GM19328 (cell line): ENCODE results near the gene RBBP6.

Experiments
- ATAC-seq: cut with Tn5 transposase; IDR thresholded peaks from one replicate; pipeline ENCODE4 v1.9.1; 2021; ENCODE audit warnings: mild to moderate bottlenecking, moderate library complexity; ENCODE audit not compliant: unreplicated experiment

Gene RBBP6

DNA sequence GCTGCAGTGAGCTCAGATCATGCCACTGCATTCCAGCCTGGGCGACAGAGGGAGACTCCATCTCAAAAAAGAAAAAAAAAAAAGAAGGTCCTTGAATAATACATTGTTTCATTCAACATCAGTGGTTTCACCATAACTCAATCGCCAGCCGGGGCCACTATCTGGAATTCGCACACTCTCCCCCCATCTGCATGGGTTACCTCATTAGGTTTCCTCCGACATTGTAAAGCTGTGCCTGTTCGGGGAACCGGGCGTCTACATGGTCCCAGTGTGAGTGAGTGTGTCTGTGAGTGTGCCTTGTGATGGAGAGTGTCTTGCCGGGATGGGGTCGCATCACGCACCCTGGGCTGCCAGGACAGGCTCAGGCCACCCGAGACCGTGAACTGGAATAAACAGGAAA, 16.6 kb upstream of the RBBP6 start:
- ATAC-seq = no peak

DNA sequence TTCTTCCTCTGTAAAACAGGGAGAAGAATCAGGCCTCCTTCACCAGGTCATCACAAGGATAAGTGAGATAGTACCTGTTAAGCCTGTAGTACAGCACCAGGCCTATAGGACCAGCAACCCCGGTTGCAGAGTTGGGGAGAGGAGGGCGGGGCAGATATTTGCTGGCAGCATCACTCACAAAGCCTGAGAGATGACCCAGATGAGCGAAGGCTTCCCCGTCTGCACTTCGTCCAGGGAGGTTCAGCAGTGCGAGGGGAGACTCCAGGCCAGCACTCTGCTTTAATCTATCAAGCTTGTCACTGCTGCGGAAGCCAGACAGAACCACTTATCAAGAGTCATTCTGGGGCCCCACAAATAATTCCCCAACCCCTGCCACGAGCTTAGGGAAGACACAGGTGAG, 15.8 kb upstream of the RBBP6 start:
- no peak for ATAC-seq

DNA sequence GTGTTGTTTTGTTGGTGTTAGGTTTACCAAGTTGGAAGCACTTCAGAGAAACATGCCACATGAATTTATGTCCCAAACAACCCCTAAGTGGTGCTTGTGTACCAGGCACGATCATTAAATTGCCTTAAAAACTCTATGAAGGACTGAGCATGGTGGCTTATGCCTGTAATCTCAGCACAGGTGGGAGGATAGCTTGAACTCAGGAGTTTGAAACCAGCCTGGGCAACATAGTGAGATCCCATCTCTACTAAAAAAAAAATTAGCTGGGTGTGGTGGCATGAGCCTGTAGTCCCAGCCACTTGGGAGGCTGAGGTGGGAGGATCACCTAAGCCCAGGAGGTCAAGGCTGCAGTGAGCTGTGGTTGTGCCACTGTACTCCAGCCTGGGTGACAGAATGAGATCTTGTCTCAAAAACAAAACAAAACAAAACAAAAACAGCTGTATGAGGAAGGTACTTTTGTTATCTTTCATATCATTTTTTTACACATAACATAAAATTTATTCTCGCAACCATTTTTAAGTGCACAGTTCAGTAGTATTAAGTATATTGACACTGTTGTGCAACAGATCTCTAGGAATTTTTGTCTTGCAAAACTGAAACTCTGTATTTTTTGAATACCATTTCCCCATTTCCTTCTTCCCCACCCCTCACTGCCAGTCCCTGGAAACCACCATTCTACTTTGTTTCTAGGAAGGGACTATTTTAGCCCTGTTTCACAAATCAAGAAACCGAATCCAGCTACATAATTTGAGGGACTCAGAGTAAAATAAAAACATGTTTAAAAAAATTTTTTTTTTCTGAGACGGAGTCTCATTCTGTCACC, 14.3 kb upstream of the RBBP6 start:
- ATAC-seq = no peak

DNA sequence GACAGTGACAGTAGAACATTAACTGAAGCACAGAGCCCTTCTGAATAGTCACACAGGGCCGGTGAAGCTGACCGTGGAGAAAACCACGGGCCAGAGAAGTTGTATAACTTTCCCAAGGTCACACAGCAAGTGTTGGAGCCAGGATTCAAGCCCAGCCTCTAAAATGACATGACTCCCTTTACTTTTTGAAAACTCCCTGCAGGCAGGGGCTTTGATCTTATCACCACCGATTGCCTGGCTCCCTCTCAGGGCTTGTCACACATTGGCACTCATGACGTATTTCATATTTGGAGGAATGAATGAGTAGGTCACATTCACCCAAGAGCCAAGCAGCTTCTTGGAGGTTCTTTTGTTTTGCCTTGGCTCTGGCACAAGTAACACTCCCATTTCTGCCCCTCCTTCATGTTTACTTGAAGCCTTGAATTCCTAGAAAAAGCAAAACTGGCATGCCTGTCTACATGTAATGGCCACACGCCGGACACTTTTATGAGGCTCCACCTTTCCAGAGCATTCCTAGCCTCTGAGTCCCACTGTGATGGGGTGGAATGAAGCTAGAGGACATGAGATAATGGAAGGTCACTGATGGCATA, 13.3 kb upstream of the RBBP6 start:
- no peak for ATAC-seq

DNA sequence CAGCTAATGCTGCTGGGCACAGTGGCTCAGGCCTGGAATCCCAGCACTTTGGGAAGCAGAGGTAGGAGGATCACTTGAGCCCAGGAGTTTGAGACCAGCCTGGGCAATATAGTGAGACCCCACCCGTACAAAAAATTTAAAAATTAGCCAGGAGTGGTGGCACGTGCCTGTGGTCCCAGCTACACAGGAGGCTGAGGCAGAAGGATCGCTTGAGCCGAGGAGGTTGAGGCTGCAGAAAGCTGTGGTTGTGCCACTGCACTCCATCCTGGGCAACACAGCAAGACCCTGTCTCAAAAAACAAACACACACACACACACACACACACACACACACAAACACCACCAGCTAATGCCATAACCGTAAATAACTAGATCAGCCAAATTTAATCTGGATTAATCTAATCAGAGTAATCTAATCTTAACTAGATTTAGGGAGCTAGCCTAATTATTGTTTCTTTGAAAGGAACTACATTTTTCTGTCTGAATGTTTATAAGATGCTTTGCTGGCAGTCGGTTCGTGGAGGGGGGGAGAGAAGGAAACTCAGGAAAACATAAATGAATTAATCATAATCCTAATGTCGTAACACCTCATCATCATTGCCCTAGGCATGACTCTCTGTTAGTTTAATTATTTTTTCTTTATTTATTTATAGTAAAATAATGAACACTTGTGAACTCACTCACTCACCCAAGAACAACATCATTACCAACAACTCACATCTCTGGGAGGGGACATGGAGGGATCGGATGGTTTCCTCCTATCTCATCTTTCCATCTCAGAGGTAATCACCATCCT, 12.5 kb upstream of the RBBP6 start:
- no peak for ATAC-seq

DNA sequence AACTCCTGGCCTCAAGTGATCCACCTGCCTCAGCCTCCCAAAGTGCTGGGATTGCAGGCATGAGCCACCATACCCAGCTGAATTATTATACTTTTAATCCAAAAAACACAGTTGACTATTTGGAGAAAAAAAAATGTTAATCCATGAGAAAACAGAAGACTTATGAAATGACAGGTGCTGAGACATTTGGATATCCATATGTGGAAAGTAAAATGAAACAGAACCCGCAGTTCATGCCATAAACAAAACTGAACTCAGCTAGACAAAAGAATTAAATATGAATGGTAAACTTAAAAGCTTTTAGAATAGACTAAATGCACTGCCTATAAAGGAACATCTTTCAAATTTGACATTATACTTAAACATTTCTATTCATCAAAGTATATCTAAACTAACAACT, 8.2 kb upstream of the RBBP6 start:
- no peak for ATAC-seq

DNA sequence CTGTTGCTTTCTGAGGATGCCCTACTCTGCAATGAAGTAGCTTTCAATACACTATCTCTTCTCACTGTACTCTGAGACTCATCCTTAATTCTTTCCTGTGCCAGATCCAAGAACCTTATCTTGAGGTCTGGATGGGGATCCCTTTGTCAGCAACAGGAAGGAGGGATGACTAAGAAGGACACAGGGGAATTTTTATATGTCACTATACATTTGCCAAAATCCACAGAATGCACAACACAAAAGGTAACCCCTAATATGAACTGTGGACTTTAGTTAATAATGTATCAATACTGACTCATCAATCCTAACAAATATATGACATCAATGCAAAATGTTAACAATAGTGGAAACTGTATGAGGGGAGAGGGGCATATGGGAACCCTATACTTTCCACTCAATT, 4.7 kb upstream of the RBBP6 start:
- ATAC-seq = no peak

- no peak for ATAC-seq
Measured at GRCh38 chr16:24535827-24536226, 3.5 kb upstream of the RBBP6 start.

DNA sequence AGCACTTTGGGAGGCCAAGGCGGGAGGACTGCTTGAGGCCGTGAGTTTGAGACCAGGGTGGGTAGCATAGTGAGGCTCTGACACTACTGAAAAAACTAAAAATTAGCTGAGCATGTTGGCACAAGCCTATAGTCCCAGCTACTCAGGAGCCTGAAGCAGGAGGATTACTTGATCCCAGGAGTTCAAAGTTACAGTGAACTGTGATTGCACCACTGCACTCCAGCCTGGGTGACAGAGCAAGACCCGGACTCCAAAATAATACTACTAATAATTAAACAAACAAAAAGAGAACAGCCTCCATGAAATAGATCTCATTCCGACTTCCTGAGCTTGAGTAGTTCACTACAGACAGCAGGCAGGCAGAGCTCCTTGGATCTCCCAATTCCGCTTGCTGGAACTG, 2.7 kb upstream of the RBBP6 start:
- ATAC-seq = no peak

DNA sequence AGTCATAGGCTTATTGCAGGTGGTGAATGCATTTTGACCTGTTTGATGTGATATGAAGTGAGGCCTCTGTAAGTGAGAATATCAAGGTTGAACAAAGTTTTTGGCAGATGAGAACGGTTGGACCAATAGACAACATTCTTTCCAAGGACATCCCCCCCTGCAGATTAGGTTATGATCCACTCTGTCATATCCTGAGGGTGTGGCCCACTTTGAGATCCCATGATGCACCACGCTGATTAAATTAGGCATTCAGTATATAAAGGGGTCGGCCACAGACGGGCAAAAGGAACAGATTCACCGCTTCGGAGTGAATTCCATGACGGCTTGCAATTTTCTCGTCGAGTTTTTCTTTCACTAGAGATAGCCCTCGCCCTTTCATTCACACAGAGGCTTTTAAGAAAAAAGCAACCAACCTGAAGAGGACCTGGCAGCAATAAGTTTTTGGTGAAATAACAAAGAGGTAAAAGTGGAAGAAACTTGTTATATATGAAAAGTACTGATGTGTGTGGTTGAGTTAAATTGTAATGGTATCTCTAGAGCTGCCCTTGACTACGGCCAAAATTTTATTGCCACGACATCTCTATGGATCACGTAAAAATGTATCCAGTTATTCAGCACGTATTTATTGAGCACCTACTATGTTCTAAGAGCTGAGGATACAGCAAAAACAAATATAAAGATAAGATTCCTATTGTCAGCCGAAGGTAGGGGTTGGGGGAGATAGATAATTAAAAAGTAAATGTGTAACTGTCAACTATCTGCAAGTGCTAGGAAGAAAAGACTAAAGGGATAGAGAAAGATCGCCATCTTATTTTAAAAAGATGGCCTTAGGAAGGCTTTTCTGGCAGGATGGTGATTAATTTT, 1.7 kb upstream of the RBBP6 start:
- no peak for ATAC-seq

GRCh38 chr16:24538756-24539294, 541 bp upstream of the RBBP6 start:
- no peak for ATAC-seq

DNA sequence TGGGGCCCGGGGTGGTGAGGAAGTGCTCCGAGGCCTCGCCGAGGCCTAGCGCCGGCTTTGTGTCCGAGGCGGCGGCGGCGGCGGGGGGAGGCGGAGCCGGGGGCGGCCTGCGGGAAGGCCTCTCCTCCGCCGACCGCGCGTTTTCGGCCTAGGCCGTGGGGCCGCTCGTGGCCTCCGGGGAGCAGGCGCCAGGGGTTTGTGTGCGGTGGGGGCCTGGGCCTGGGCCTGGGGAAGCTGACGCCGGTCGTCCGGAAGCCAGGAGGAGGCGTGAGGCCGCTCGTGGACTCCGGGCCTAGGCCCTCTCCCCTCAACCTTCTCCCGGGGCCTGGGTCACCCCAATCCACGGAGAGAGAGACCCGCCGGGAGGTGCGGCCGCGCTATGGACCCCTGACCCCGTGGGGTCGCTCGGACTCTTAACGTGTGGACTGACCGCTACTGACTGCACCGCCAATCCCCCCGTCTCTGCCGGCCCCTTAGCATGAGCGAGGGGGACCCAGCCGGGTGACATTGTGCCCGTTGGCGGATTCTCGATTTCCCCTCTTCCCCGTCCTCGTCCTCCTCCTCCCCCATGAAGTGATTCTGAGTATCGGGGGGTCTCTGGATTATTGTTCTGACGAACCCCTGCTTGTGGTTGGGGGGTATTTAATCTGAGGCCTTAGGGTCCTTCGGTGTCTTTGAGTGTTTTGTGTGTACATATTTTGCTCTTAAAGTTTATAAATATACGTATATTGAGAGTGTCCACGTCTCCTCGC, 660 bp downstream of the RBBP6 start:
- ATAC-seq = peak; percentile 36

DNA sequence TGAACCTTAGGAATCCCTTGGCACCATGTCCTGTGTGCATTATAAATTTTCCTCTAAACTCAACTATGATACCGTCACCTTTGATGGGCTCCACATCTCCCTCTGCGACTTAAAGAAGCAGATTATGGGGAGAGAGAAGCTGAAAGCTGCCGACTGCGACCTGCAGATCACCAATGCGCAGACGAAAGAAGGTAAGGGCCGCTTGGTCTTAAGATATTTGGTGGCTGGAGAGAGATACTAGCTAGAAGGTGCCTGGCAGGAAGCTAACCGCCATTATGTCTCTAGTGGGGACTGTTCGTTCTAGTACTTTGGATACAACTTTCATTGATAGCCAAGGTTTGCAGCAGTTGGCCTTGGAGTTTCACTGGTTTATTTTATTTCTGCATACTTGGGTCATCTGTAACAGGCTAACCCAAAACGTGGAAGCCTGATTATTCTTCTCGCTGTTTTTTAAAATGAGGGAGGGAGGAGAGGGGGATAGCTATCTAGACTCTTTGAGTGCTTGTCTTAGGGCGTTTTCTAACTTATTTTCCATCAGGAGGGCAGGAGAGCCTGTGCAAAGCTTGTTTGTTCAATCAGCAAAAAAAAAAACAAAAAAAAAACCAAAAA, 1.3 kb downstream of the RBBP6 start:
- no peak for ATAC-seq

- ATAC-seq = no peak
Measured at GRCh38 chr16:24541233-24541933, 2.0 kb downstream of the RBBP6 start.

GRCh38 chr16:24543949-24544348, 4.6 kb downstream of the RBBP6 start:
- no peak for ATAC-seq

GRCh38 chr16:24544640-24545039, 5.3 kb downstream of the RBBP6 start:
- no peak for ATAC-seq

DNA sequence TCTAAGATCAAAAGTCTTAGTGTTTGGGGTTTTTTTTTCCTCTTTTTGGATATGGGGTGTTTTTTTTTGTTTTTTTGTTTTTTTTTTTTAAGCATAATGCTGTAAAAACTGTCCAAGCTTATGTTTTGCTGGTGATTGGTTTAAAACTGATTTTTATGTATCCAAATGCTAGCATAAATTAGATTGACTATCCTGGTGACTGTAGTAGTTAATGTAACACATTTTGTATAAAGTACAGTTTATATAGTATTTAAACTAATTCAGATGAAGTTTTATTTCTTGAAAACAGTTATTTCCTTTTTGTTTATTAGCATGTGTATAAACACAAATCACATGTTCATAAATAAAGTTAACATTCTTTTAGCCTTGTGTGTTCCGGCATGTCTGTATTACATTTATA, 10.9 kb downstream of the RBBP6 start:
- no peak for ATAC-seq

DNA sequence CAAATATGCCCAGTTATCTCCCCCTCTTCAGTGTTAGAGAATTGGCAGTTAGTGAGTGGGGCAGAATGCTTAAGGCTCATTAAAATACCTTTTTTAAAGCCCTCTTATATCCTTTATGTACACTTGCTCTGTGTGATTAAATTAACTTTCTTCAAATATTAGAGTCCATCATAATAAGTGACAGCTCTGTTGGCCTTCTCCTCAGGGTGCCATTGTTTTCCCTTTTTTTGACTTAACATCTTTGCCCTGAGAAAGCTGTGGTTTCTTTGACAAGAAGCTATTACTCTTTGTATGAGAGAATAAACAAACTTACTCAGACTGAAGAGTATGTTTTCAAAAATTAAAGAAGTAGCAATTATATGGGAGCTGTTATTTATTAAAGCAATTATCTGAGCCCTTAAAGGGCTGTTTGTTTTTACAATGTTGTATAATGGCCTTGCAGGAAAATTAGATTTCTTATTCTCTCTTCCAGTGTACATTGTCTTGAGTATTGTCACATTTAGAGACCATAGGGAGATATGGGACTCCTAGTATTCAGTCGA, 13.4 kb downstream of the RBBP6 start:
- no peak for ATAC-seq

GRCh38 chr16:24553983-24554382, 14.6 kb downstream of the RBBP6 start:
- ATAC-seq = no peak
